Keratinocyte (primary cell): ENCODE measurements around the gene RAB3B.

Experiments
- EZH2 ChIP-seq: IDR thresholded peaks from one replicate; pipeline ENCODE4 v1.6.1; 2012; ENCODE audit warnings: inconsistent platforms, mild to moderate bottlenecking, low read length, moderate library complexity
- TF ChIP-seq, protein P1 (sequence below), 3 experiments: IDR thresholded peaks in 1 of 3; conservative IDR thresholded peaks in 1 of 3; optimal IDR thresholded peaks in 1 of 3; 2 replicates in 2 of 3; 3 replicates in 1 of 3; pipeline versions ENCODE3 to v1.5.1; 2011; ENCODE audit warnings: low read length in 3 of 3, mild to moderate bottlenecking in 3 of 3, moderate library complexity in 2 of 3, control low read depth in 1 of 3, inconsistent platforms in 1 of 3; ENCODE audit not compliant: insufficient read depth in 2 of 3; ENCODE audit errors: extremely low read depth in 1 of 3

DNA sequence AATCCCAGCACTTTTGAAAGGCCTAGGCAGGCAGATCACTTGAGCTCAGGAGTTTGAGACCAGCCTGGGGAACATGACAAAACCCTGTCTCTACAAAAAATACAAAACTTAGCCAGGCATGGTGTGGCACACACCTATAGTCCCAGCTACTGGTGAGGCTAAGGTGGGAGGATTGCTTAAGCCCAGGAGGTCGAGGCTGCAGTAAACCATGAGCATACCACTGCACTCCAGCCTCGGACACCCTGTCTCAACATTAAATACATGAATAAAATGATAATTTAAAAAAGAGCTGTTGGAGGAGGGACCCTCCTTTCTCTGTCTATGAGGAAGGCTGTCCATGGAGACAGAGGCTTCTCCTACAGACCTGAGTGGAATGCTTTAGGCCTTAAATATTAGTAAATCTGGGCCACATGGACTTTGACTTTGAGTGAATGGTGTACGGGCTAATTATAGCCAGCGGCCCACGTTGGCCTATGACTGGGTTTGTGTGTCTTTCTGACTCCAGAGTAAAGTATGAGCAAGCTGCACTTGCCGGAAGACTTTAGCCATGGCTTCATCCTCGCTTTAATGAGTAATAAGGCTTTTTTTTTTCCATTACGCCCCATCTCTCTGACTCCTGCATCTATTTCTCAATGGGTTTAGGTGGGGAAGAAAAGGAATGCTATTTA, 21.3 kb downstream of the RAB3B start:
- TF ChIP-seq, protein P1, sequence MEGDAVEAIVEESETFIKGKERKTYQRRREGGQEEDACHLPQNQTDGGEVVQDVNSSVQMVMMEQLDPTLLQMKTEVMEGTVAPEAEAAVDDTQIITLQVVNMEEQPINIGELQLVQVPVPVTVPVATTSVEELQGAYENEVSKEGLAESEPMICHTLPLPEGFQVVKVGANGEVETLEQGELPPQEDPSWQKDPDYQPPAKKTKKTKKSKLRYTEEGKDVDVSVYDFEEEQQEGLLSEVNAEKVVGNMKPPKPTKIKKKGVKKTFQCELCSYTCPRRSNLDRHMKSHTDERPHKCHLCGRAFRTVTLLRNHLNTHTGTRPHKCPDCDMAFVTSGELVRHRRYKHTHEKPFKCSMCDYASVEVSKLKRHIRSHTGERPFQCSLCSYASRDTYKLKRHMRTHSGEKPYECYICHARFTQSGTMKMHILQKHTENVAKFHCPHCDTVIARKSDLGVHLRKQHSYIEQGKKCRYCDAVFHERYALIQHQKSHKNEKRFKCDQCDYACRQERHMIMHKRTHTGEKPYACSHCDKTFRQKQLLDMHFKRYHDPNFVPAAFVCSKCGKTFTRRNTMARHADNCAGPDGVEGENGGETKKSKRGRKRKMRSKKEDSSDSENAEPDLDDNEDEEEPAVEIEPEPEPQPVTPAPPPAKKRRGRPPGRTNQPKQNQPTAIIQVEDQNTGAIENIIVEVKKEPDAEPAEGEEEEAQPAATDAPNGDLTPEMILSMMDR (optimal IDR thresholded peaks at IDR 0.05 in 1 of 3, IDR thresholded peaks at IDR 0.05 in 1 of 3, conservative IDR thresholded peaks at IDR 0.05 in 1 of 3; ENCODE audit: extremely low read depth in 1 of 3, insufficient read depth in 2 of 3, low read length in 3 of 3): no peak
- TF ChIP-seq EZH2: no peak
